Calu3 (cell line): ENCODE results near the gene NAA10. TPM values are rescaled to one million over a fixed set of nuclear protein-coding genes. Genes with fewer than 3 reads are reported as not detected.

Experiments
- BruUV-seq: library from RNA; stranded (reverse); fragments of 400-500 nt; replicated peaks from 2 replicates; lab custom pipeline; 2021; lab: Mats Ljungman, UMichigan
- CTCF ChIA-PET: fragments of 300-600 bp; sonication (Branson Sonifier 250); formaldehyde crosslinking; loops from one replicate; lab custom pipeline; 2022; ENCODE audit warnings: antibody characterized with exemption; lab: Charles Lee
- DNase-seq: peaks from one replicate; pipeline ENCODE4 v3.0.0; 2022
- H3K27ac Mint-ChIP-seq: one replicate; pipeline ENCODE4 v1.8.0; 2022; ENCODE audit warnings: mixed read lengths; ENCODE audit not compliant: unreplicated experiment
- H3K27me3 Mint-ChIP-seq: one replicate; pipeline ENCODE4 v1.8.0; 2022; ENCODE audit warnings: mixed read lengths; ENCODE audit not compliant: unreplicated experiment
- H3K36me3 Mint-ChIP-seq: one replicate; pipeline ENCODE4 v1.8.0; 2022; ENCODE audit warnings: mild to moderate bottlenecking, moderate library complexity, mixed read lengths; ENCODE audit not compliant: insufficient read depth, unreplicated experiment
- H3K4me1 Mint-ChIP-seq: one replicate; pipeline ENCODE4 v1.8.0; 2022; ENCODE audit warnings: mild to moderate bottlenecking, low read depth, mixed read lengths; ENCODE audit not compliant: unreplicated experiment
- H3K4me3 Mint-ChIP-seq: one replicate; pipeline ENCODE4 v1.8.0; 2022; ENCODE audit warnings: mild to moderate bottlenecking, low read depth, moderate library complexity, mixed read lengths; ENCODE audit not compliant: unreplicated experiment
- H3K9me3 Mint-ChIP-seq: one replicate; pipeline ENCODE4 v1.8.0; 2022; ENCODE audit warnings: low read depth, mixed read lengths; ENCODE audit not compliant: unreplicated experiment
- intact Hi-C: fragments of 100-400 bp; cut with micrococcal nuclease; formaldehyde crosslinking; loops from one replicate; pipeline ENCODE4 v1.10.0; 2022; ENCODE audit not compliant: unreplicated experiment
- total RNA-seq: library from RNA; stranded (reverse); gene quantifications from 2 replicates; pipeline ENCODE4 v1.2.3, GENCODE V29; 2022
- TF ChIP-seq, protein P1 (sequence below): fragments of 200-600 bp; IDR thresholded peaks from one replicate; pipeline ENCODE4 v1.8.0; 2022; ENCODE audit warnings: antibody characterized with exemption; ENCODE audit not compliant: unreplicated experiment

NAA10 gene
- total RNA-seq, 1 experiment from 2014 or later: 139 TPM

DNA sequence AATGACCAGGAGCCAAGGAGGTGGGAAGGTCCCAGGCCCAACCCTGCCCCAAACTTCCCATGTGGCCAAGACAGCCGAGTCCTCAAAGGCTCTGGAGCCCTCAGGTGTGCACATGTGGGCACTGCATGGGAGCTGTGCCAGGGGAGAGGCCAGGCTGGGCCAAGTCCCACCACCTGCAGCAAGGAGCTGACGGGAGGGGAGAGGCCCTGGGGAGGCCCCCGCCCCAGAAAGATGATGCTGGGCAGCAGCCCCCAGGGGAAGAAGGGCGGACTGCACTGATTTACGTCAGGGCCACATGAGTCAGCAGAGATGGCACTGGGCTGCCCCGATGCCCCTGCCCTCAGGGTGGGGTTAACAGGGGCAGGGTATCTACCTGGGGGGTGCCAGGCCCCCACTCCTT lies 50.2 kb downstream of the NAA10 start:
- Mint-ChIP-seq H3K4me1 (peaks cover 26% of the 10 kb centered on the region), H3K36me3 (no peaks in the 10 kb centered on the region), H3K4me3 (peak overlapping the region; percentile 62)

DNA sequence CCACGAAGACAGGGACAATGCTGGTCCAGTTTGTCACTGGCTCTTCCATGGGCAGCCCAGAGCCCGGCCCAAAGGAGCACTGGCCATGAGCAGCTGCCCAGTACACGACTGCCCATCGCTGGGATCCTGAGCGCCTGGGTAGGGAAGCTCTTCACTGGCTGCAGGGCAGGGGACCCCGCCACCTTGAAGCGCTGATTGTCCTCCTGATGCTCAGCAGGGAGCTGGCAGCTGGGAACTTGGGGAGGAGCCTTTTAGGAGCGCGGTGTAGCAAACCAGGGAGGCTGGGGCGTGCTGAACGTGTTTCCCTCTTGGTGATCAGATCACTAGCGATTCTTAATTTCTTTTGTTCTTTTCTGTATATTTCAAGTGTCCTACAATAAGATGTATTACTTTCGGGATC lies 50.7 kb downstream of the NAA10 start:
- no peaks in the 10 kb centered on the region for H3K9me3 Mint-ChIP-seq
- no peak overlapping the region for H3K27ac Mint-ChIP-seq
- BruUV-seq: TSS peak; percentile 50
- no peak for DNase-seq
- peaks cover 26% of the 10 kb centered on the region for H3K4me1 Mint-ChIP-seq
- H3K27me3 Mint-ChIP-seq: peaks cover 21% of the 10 kb centered on the region
- CTCF ChIA-PET: interaction anchor here (0.6 kb wide), 1 partner anchor 27 kb away, joined by 6 read pairs; no protein-coding TSS in a partner anchor
- H3K36me3 Mint-ChIP-seq: no peaks in the 10 kb centered on the region
- TF ChIP-seq, protein P1, sequence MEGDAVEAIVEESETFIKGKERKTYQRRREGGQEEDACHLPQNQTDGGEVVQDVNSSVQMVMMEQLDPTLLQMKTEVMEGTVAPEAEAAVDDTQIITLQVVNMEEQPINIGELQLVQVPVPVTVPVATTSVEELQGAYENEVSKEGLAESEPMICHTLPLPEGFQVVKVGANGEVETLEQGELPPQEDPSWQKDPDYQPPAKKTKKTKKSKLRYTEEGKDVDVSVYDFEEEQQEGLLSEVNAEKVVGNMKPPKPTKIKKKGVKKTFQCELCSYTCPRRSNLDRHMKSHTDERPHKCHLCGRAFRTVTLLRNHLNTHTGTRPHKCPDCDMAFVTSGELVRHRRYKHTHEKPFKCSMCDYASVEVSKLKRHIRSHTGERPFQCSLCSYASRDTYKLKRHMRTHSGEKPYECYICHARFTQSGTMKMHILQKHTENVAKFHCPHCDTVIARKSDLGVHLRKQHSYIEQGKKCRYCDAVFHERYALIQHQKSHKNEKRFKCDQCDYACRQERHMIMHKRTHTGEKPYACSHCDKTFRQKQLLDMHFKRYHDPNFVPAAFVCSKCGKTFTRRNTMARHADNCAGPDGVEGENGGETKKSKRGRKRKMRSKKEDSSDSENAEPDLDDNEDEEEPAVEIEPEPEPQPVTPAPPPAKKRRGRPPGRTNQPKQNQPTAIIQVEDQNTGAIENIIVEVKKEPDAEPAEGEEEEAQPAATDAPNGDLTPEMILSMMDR: no peak
- intact Hi-C loops: loop anchor here (2.0 kb wide), 1 partner anchor 119 kb away; the partner anchor contains the start of gene PLXNB3
- H3K4me3 Mint-ChIP-seq: peak overlapping the region; percentile 62

More for the DNA sequence above, 50.2 kb downstream of the NAA10 start:
- no peaks in the 10 kb centered on the region for H3K9me3 Mint-ChIP-seq
- peak; percentile 66 for DNase-seq
- CTCF ChIA-PET: interaction anchor here (0.6 kb wide), 1 partner anchor 91 kb away, joined by 3 read pairs; the partner anchor contains the start of genes IDH3G and SSR4
- TF ChIP-seq, protein P1: peak; percentile 27
- intact Hi-C loops: loop anchor here (2.0 kb wide), 1 partner anchor 120 kb away; the partner anchor contains the start of gene PLXNB3
- peaks cover 26% of the 10 kb centered on the region for H3K27me3 Mint-ChIP-seq
- H3K27ac Mint-ChIP-seq: no peak overlapping the region
- BruUV-seq: no TSS peak

DNA sequence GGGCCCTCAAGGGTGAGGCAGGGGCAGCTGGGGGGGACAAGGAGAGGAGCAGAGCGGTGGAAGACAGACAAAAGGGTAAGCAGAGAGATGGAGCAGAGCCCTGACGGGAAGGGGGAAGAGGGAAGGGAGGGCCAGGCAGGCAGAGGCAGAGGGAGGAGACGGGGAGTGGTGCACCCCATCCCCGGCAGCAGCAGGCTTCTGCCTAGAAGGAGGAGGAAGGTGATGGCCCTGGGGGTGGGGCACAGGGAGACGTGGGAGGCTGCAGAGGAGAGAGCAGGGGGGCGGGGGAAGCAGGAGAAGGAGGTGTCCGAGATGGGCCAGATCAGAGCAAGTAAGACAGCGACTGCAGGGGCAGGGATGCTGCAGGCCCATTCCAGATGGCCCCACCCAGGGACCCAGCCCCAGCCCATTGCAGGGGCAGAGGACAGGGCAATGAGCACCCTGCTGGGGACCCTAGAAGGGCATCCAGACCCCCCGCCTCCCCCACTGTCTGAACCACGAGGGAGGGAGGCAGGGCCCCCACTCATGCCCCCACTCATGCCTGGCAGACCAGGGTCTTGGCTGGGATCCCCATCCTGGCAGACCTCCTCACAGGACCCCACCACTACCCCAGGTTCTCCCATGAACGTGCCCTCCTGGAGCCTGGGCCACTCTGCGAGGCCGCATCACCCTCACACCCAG lies 51.5 kb downstream of the NAA10 start:
- CTCF ChIA-PET: interaction anchor here (0.6 kb wide), 1 partner anchor 28 kb away, joined by 6 read pairs; no protein-coding TSS in a partner anchor
- Mint-ChIP-seq H3K4me3 (no peak overlapping the region), H3K4me1 (peaks cover 28% of the 10 kb centered on the region), H3K27ac (no peak overlapping the region), H3K9me3 (no peaks in the 10 kb centered on the region), H3K36me3 (no peaks in the 10 kb centered on the region), H3K27me3 (peaks cover 13% of the 10 kb centered on the region)
- BruUV-seq: no TSS peak
- intact Hi-C loops: no loop called here
- DNase-seq: no peak
- TF ChIP-seq, protein P1: no peak

DNA sequence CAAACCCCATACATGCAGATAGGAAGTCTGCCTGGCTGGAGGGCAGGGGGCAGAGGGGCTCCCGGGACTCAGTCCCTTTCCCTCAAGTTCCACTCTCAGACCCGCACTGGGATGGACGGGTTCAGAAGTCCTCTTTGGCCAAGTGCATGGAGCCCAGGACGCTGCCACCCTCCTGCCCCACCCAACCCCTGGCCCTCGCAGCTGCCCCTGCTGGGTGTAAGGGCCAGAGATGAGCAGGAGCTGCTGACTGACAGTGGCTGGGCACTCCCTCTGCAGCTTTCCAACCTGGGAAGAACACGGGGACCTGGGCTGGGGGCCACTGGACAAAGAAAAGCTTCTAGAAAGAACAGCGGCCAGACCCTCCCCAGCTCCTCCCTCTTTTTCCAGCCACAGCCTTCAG lies 52.3 kb downstream of the NAA10 start:
- no peak for DNase-seq
- no TSS peak for BruUV-seq
- Mint-ChIP-seq H3K27ac (peak overlapping the region; percentile 70), H3K4me3 (peak overlapping the region; percentile 50), H3K4me1 (peaks cover 35% of the 10 kb centered on the region), H3K27me3 (peaks cover 5% of the 10 kb centered on the region), H3K9me3 (no peaks in the 10 kb centered on the region), H3K36me3 (no peaks in the 10 kb centered on the region)
- CTCF ChIA-PET: no interaction called here
- intact Hi-C loops: no loop called here
- TF ChIP-seq, protein P1: no peak
